NK-92 (cell line): ENCODE results near the gene GRAMD2B.

Source experiments
- DNase-seq: peaks from one replicate; lab custom pipeline; 2025; ENCODE audit not compliant: unreplicated experiment; lab: John Stamatoyannopoulos, UW

GRAMD2B gene

GRCh38 chr5:126472538-126472889 lies 49.3 kb downstream of the GRAMD2B start:
- no peak for DNase-seq

- DNase-seq, result no peak
These were observed 54.3 kb downstream of the GRAMD2B start for GRCh38 chr5:126477294-126478117.

GRCh38 chr5:126479810-126480209 lies 56.6 kb downstream of the GRAMD2B start:
- no peak for DNase-seq

GRCh38 chr5:126480824-126481223 lies 57.6 kb downstream of the GRAMD2B start:
- no peak for DNase-seq

DNA sequence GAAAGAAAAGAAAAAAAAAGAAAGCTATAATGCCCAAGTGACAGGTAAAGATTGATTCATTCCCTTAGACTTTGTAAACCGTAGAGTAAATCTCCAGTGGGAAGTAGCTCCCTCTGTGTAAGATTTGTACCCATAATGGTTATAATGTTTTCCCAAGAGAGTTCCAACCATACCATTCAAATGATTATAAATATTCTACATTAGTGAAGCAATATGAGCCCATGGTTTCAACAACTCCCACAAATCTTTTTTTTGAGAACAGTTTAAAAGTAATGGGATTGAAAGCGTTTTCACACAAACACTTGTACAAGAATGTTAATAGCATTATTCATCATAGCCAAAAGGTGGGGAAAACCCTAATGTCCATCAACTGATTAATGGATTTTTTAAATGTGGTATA lies 58.0 kb downstream of the GRAMD2B start:
- DNase-seq, result no peak

DNA sequence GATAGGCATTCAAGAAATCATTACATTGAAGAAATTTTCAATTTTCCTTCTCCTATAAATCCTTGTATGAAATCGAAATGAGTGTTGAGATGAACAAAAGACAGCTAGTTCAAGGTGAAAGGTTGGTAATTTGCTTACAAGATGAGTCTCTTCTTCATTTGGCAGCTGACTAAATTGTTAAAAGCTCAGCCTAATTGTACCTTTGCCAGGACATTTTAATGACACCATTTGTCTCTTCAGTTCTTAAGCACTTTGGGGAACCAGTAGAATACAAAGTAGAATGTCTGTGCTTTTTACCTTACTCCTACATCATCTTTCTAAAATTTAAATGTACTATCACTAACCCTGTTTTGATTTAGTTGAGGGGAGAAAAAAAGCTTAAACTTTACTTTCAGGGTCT lies 59.4 kb downstream of the GRAMD2B start:
- DNase-seq, result no peak

GRCh38 chr5:126483156-126483555 lies 59.9 kb downstream of the GRAMD2B start:
- no peak for DNase-seq

DNA sequence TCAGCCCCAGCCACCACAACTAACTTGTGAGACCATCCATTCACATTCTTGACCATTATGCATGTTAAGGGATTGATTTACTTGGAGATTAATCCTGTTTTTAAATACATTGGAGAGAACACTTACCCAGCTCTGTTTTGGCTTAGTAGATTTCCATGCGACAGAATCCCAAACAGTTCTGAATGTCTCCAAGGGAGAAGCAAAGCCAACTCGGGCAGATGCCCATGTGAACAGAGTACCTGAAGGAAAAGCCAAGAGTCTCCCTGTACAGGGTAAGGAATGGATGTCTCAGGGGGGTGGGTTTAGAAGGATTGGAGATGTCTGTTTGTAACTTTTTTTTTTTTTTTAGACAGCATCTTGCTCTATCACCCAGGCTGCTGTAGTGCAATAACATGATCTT lies 61.0 kb downstream of the GRAMD2B start:
- no peak for DNase-seq

- DNase-seq, result no peak
These were observed 63.1 kb downstream of the GRAMD2B start for GRCh38 chr5:126486332-126486731.

GRCh38 chr5:126487596-126487995 lies 64.4 kb downstream of the GRAMD2B start:
- no peak for DNase-seq

DNA sequence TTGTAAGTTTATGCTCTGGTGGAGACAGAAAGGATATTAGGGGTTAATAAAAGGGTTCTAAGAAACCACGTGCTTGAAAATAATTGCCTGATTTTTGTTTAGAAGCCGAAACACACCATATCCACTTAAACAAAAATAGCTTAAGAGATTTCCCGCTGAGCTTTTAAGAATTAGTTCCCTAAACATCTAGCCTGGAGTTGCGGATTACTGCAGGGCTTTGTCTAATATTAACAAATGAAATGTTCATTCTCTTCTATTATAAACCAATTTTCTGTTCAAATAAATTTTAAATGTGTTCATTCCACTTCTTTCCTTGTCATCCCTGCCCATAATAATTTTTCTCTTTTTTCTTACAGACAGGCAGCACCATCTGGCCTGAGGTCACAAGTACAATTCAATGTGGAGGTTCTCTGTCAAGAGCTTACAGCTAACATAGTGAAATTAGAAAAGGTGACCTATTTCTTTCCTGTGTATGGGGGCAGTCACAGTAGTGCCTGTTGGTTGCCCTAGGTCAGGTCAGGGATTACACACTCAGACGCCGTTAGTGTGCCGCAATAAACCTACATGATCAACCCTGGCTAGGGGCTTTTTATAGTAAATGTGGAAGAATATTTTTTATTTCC lies 65.3 kb downstream of the GRAMD2B start:
- no peak for DNase-seq

GRCh38 chr5:126490167-126490940 lies 67.1 kb downstream of the GRAMD2B start:
- no peak for DNase-seq

GRCh38 chr5:126492939-126493338 lies 69.7 kb downstream of the GRAMD2B start:
- DNase-seq, result no peak

- no peak for DNase-seq
These were observed 71.2 kb downstream of the GRAMD2B start for GRCh38 chr5:126494393-126494792.

DNA sequence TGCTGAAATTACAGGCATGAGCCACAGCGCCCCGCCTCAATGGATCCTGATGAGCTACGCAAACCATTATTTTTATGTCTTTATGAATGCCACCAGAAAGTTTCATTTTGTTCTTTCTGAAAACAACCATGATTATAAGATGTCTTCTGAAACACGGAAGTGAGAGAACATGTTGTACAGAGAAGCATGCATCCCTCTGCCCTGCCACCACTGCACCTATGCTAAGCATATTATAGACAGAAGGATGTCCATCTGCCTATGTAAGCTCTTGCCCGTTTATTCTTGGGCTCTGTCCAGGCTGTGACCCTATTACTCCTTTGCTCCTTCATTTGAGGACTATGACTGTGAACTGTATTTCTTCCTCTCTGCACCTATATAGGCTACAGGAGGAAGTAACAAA lies 74.3 kb downstream of the GRAMD2B start:
- no peak for DNase-seq

GRCh38 chr5:126499278-126499677 lies 76.1 kb downstream of the GRAMD2B start:
- DNase-seq, result no peak

- DNase-seq, result no peak
These were observed 76.7 kb downstream of the GRAMD2B start for GRCh38 chr5:126499853-126500342.

DNA sequence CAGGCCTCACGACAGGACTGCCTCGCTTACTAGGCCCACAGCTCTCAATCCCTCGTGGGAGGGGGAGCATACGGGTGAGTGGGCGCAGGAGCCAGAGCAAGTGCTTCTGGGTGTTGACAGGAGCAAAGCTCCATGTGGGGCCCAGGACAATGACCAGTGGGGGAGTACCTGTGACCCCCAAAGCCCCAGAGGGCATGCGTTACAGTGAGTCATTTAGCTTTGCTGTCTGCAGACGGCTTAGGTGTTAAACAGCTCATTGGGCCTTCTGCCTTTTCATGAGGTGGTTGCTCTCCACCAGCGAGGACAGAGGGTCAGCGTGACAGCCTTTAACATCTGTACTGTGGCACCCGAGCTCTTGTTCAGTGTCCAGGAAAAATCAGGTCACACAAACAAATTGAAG lies 78.2 kb downstream of the GRAMD2B start:
- DNase-seq, result no peak

- DNase-seq, result no peak
These were observed 80.4 kb downstream of the GRAMD2B start for GRCh38 chr5:126503602-126504104.

- DNase-seq, result no peak
These were observed 82.9 kb downstream of the GRAMD2B start for GRCh38 chr5:126506079-126506478.

GRCh38 chr5:126508251-126508961 lies 85.2 kb downstream of the GRAMD2B start:
- no peak for DNase-seq
